ENCODE results near the gene BPIFB2.

The BPIFB2 gene

DNA sequence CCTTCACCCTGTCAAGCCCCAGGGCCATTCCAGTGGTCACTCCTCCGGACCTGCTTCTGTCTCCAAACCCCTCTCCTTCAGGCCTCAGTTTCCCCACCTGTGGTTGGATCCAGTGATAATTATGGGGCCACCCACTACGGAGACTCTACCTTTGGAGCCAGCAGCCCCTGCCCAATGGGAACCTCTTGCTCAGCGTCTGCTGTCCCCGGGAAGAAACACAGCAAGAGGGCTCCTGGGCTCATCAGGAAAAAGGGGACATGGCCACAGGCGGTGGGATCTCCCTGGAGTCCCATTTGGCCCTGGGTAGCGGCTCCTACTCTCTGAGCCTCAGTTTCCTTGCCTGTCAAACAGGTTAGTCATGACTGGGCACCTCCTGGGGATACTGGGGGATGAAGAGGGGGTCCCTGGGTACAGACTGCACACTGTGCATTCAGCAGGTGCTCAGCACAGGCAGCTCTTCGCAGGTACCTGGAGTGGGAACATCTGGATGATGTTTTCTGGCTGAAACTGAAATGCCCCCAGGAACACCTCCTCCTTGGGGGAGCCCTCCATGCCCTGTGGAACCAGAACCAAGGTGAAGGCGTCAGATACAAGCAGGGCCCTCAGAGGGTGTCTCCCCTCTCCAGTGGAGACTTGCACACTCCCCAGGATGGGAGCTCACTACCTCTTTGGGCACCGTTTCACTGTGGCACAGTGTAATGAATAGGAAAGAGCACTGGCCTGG, 22.7 kb upstream of the BPIFB2 start:
- TF ChIP-seq, protein P1, sequence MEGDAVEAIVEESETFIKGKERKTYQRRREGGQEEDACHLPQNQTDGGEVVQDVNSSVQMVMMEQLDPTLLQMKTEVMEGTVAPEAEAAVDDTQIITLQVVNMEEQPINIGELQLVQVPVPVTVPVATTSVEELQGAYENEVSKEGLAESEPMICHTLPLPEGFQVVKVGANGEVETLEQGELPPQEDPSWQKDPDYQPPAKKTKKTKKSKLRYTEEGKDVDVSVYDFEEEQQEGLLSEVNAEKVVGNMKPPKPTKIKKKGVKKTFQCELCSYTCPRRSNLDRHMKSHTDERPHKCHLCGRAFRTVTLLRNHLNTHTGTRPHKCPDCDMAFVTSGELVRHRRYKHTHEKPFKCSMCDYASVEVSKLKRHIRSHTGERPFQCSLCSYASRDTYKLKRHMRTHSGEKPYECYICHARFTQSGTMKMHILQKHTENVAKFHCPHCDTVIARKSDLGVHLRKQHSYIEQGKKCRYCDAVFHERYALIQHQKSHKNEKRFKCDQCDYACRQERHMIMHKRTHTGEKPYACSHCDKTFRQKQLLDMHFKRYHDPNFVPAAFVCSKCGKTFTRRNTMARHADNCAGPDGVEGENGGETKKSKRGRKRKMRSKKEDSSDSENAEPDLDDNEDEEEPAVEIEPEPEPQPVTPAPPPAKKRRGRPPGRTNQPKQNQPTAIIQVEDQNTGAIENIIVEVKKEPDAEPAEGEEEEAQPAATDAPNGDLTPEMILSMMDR (IDR thresholded peaks at IDR 0.05; ENCODE audit: unreplicated experiment in 3 of 3), result no peak
- no peaks in the 10 kb centered on the region for H3K36me3 Mint-ChIP-seq (ENCODE audit: low read depth)
- H3K4me1 Mint-ChIP-seq, result peaks cover 15% of the 10 kb centered on the region
- no peaks in the 10 kb centered on the region for H3K9me3 Mint-ChIP-seq
- H3K27ac Mint-ChIP-seq, result no peak overlapping the region
- no peak overlapping the region for H3K4me3 Mint-ChIP-seq
- H3K27me3 Mint-ChIP-seq (ENCODE audit: low read depth), result no peaks in the 10 kb centered on the region

DNA sequence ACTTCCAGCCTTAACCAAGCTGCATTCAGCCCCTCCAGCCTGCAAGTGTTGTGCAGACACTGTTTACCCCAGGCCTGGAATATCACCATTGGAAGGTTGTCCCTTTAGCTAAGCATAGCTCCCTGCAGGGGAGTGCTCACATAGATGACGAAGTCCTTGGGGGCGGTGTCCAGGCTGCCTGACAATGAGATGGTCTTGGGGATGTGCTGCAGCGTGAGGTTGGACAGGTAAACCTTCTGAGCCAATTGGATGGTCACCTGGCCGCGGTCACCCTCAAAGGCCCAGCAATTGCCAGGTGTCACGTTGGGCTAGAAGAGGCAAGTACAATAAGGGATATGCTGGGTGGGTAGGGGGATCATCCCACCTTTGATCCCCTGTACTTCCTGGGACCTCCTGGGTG, 21.9 kb upstream of the BPIFB2 start:
- Mint-ChIP-seq H3K4me3 (no peak overlapping the region), H3K9me3 (no peaks in the 10 kb centered on the region), H3K36me3 (ENCODE audit: low read depth) (no peaks in the 10 kb centered on the region), H3K27ac (no peak overlapping the region), H3K4me1 (peaks cover 15% of the 10 kb centered on the region), H3K27me3 (ENCODE audit: low read depth) (no peaks in the 10 kb centered on the region)
- TF ChIP-seq, protein P1 (IDR thresholded peaks at IDR 0.05; ENCODE audit: unreplicated experiment in 3 of 3), result no peak

DNA sequence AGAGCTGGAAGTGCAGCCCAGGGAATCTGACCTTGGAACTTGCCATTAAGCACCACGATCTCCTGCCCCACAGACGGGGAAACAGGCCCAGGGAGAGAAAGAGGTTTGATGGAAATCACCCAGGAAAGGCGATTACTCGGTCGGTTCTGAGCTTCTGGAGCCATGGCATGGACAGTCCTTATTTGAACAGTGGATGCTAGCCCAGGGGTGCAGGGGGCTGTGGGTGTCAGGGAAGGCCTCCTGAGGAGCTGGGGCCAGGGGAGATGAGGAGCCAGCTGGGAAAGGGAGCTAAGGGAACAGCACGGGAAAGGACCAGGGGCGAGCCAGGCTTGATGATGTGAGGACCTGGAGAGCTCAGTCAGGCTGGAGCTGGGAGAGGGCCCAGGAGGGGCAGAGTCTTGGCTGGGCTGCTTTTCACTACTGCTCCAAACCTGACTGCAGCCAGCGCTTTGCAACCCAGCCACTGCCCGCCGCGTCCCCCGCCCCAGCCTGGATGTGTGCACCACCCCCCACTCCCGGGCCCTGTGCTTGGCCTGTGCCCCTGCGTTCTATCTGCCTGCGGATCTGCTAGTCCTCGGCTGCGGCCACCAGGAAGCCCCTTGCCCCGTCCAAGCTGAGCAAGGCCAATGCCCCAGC, 21.1 kb upstream of the BPIFB2 start:
- TF ChIP-seq, protein P1 (IDR thresholded peaks at IDR 0.05; ENCODE audit: unreplicated experiment in 3 of 3), result no peak
- no peaks in the 10 kb centered on the region for H3K27me3 Mint-ChIP-seq (ENCODE audit: low read depth)
- no peaks in the 10 kb centered on the region for H3K9me3 Mint-ChIP-seq
- no peaks in the 10 kb centered on the region for H3K36me3 Mint-ChIP-seq (ENCODE audit: low read depth)
- no peak overlapping the region for H3K27ac Mint-ChIP-seq
- H3K4me3 Mint-ChIP-seq, result no peak overlapping the region
- H3K4me1 Mint-ChIP-seq, result peaks cover 10% of the 10 kb centered on the region

DNA sequence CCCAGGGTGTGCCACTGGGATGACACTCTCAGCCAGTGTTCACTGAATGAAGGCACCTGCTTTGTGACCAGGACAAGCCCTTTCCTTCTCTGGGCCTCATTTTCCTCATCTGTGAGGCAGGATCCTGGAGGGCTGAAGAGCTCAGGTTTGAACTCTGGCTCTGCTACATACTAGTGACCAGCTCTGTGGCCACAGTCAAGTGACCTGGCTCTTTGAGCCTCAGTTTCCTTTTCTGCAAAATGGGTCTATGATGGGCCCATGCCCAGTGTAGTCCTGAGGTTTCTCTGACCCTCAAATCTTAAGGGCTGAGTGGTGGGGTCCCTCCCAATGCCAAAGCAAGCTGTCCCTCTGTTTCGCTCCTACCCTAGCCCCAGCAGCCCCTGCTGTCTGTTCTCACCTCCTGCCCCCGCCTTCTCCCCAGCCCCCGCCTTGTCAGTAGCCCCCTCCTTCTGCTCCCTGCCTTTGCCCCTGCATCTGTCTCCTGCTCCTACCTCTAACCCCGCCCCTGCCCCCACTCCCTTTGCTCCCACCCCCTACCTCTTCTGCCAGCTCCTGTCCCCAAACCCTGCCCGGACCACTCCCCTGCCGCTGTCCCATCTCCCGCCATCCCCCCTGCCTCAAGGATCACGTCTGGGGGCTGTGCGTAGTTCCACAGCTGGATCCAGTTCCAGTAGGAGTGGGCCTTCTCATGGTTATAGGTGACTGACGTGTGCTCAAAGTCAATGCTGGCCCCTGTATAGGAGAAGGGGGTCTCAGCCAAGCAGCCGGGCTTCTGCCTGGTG, 20.3 kb upstream of the BPIFB2 start:
- Mint-ChIP-seq H3K27me3 (ENCODE audit: low read depth) (no peaks in the 10 kb centered on the region), H3K9me3 (no peaks in the 10 kb centered on the region), H3K36me3 (ENCODE audit: low read depth) (no peaks in the 10 kb centered on the region), H3K27ac (no peak overlapping the region), H3K4me3 (no peak overlapping the region), H3K4me1 (peaks cover 6% of the 10 kb centered on the region)
- TF ChIP-seq, protein P1 (IDR thresholded peaks at IDR 0.05; ENCODE audit: unreplicated experiment in 3 of 3), result no peak

DNA sequence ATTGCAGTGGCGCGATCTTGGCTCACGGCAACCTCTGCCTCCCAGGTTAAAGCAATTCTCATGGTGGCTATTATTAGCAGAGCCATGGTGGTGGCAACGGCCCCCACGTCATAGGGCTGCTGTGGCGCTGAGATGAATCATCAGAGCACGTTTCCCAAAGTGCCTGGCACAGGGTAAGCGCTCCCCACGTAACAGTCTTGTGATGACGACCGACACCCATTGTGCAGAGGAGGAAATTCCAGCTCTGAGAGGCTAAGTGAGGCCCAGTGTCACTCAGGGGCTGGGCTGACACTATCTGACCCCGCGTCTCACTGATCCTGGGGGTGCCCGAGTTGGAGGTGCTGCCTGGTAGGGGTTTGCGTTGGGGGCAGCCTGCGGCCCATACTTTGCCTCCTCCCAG, 19.5 kb upstream of the BPIFB2 start:
- Mint-ChIP-seq H3K4me3 (no peak overlapping the region), H3K36me3 (ENCODE audit: low read depth) (no peaks in the 10 kb centered on the region), H3K27me3 (ENCODE audit: low read depth) (no peaks in the 10 kb centered on the region), H3K4me1 (peaks cover under 1% of the 10 kb centered on the region), H3K27ac (no peak overlapping the region), H3K9me3 (no peaks in the 10 kb centered on the region)
- TF ChIP-seq, protein P1 (IDR thresholded peaks at IDR 0.05; ENCODE audit: unreplicated experiment in 3 of 3), result no peak
